Sigmoid colon (tissue), 7 donors: ENCODE data around the gene SCAMP2. TPM values are rescaled to one million over a fixed set of nuclear protein-coding genes. Genes with fewer than 3 reads are reported as not detected.

ENCODE experiments used
- DNase-seq: peaks from one replicate; pipeline ENCODE4 v3.0.0-alpha.2; 2019
- H3K27ac ChIP-seq, 4 donors: fragments of 200-600 bp; sonication (generic); one replicate each; pipeline ENCODE4 v1.5.1; 2016 to 2019; ENCODE audit warnings: mild to moderate bottlenecking in 1 of 4
- H3K27me3 ChIP-seq, 3 donors: fragments of 200-600 bp; sonication (generic); one replicate each; pipeline ENCODE4 v1.5.1; 2019; ENCODE audit warnings: mild to moderate bottlenecking in 1 of 3
- H3K36me3 ChIP-seq, 4 donors: fragments of 200-600 bp; sonication (generic); one replicate each; pipeline ENCODE4 v1.5.1; 2016 to 2019
- H3K4me1 ChIP-seq, 4 donors: fragments of 200-600 bp; sonication (generic); one replicate each; pipeline ENCODE4 v1.5.1; 2017 to 2019
- H3K4me3 ChIP-seq, 4 donors: fragments of 200-600 bp; sonication (generic); one replicate each; pipeline ENCODE4 v1.5.1; 2017 to 2019; ENCODE audit warnings: mild to moderate bottlenecking in 2 of 4, moderate library complexity in 1 of 4
- H3K9me3 ChIP-seq, 4 donors: fragments of 200-600 bp in 3 of 4; sonication (generic) in 3 of 4; one replicate each; pipeline versions ENCODE4 v1.5.1 to v1.6.1; 2013 to 2019
- CTCF ChIP-seq, 4 experiments: fragments of 450-650 bp in 3 of 4; fragments of 200-600 bp in 1 of 4; IDR thresholded peaks; one replicate each; pipeline ENCODE4 v1.5.1; 2016 to 2019; ENCODE audit warnings: antibody characterized with exemption in 4 of 4, mild to moderate bottlenecking in 3 of 4, moderate library complexity in 2 of 4
- EP300 ChIP-seq, 4 donors: sonication (generic); formaldehyde crosslinking; IDR thresholded peaks; one replicate each; pipeline ENCODE4 v1.6.1; 2017; ENCODE audit warnings: antibody characterized with exemption in 4 of 4
- POLR2A ChIP-seq, 2 donors: fragments of 450-650 bp; IDR thresholded peaks; one replicate each; pipeline ENCODE4 v1.6.1; 2016; ENCODE audit warnings: antibody characterized with exemption in 2 of 2, mild to moderate bottlenecking in 2 of 2, moderate library complexity in 2 of 2
- POLR2AphosphoS5 ChIP-seq, 4 donors: sonication (generic); formaldehyde crosslinking; IDR thresholded peaks; one replicate each; pipeline ENCODE4 v1.6.1; 2017; ENCODE audit warnings: antibody characterized with exemption in 4 of 4
- WGBS, 2 donors: extraction: QIAGEN DNeasy Blood & Tissue Kit; methylation state at CpG; one replicate each; pipeline ENCODE4 v1.1.7; 2013; 5-methylcytosine and 5-hydroxymethylcytosine counted together
- intact Hi-C: fragments of 100-400 bp; cut with DNase I; formaldehyde crosslinking; loops from one replicate; pipeline ENCODE4 v1.15.1; 2023
- polyA plus RNA-seq, 3 donors: library from polyadenylated mRNA; stranded (reverse); fragments of 200-250 nt; gene quantifications; one replicate each; pipeline ENCODE4 v1.2.3, GENCODE V29; 2013
- total RNA-seq, 4 donors: library from RNA; depleted of rRNA; stranded (reverse); fragments of >200 nt; gene quantifications; one replicate each; pipeline ENCODE4 v1.1.0, GENCODE V29; 2016
- donor health status: healthy with polysubstance abuse.
- donor health status: Bipolar disorder and iron deficiency.
- donor health status: healthy.

The SCAMP2 gene
- total and polyA plus RNA-seq, 7 donors = 27.8 to 131 (median 35.3) TPM

GRCh38 chr15:74839526-74840395 lies 33.4 kb downstream of the SCAMP2 start:
- intact Hi-C loops = loop anchor here (5.0 kb wide), 2 partner anchors 103 to 118 kb away; partner anchors contain the start of gene RPP25
- Histone ChIP-seq H3K9me3 (no peaks in the 10 kb centered on the region), H3K36me3 (peaks cover 0 to 45% (median 4%) of the 10 kb centered on the region in 4 donors), H3K27ac (no peak overlapping the region), H3K4me1 (peaks cover 0 to 28% (median 23%) of the 10 kb centered on the region in 4 donors), H3K4me3 (no peak overlapping the region), H3K27me3 (no peaks in the 10 kb centered on the region)
- TF ChIP-seq CTCF (IDR thresholded peaks at IDR 0.05) (no peak), EP300 (IDR thresholded peaks at IDR 0.05) (no peak), POLR2A (IDR thresholded peaks at IDR 0.05) (no peak), POLR2AphosphoS5 (IDR thresholded peaks at IDR 0.05) (no peak)
- DNase-seq = no peak
- 88 to 91% methylated on average over 31 of the region's 31 CpGs for WGBS, 2 donors

- Histone ChIP-seq H3K9me3 (no peaks in the 10 kb centered on the region), H3K36me3 (peaks cover 0 to 43% (median 2%) of the 10 kb centered on the region in 4 donors), H3K4me3 (no peak overlapping the region), H3K4me1 (peaks cover 0 to 25% (median 19%) of the 10 kb centered on the region in 4 donors), H3K27ac (no peak overlapping the region), H3K27me3 (no peaks in the 10 kb centered on the region)
- DNase-seq = no peak
- intact Hi-C loops = no loop called here
- WGBS, 2 donors = 91 to 92% methylated on average over 11 of the region's 11 CpGs
- TF ChIP-seq POLR2A (IDR thresholded peaks at IDR 0.05) (no peak), EP300 (IDR thresholded peaks at IDR 0.05) (no peak), POLR2AphosphoS5 (IDR thresholded peaks at IDR 0.05) (no peak), CTCF (IDR thresholded peaks at IDR 0.05) (no peak)
Measured at GRCh38 chr15:74838746-74839525, 34.2 kb downstream of the SCAMP2 start.

GRCh38 chr15:74838137-74838516 lies 35.0 kb downstream of the SCAMP2 start:
- no peak for DNase-seq
- H3K27me3 ChIP-seq = no peaks in the 10 kb centered on the region
- H3K36me3 ChIP-seq = peaks cover 0 to 43% (median 2%) of the 10 kb centered on the region in 4 donors
- peaks cover 0 to 18% (median 12%) of the 10 kb centered on the region in 4 donors for H3K4me1 ChIP-seq
- H3K9me3 ChIP-seq = no peaks in the 10 kb centered on the region
- 88 to 92% methylated on average over 10 of the region's 10 CpGs for WGBS, 2 donors
- TF ChIP-seq POLR2AphosphoS5 (IDR thresholded peaks at IDR 0.05) = no peak
- TF ChIP-seq CTCF (IDR thresholded peaks at IDR 0.05) = no peak
- TF ChIP-seq POLR2A (IDR thresholded peaks at IDR 0.05) = no peak
- TF ChIP-seq EP300 (IDR thresholded peaks at IDR 0.05) = no peak
- intact Hi-C loops = no loop called here
- no peak overlapping the region for H3K4me3 ChIP-seq
- no peak overlapping the region for H3K27ac ChIP-seq

- Histone ChIP-seq H3K36me3 (peaks cover 0 to 43% (median 2%) of the 10 kb centered on the region in 4 donors), H3K9me3 (no peaks in the 10 kb centered on the region), H3K4me1 (peaks cover 0 to 18% (median 11%) of the 10 kb centered on the region in 4 donors), H3K27ac (no peak overlapping the region), H3K4me3 (no peak overlapping the region), H3K27me3 (no peaks in the 10 kb centered on the region)
- DNase-seq = no peak
- WGBS, 2 donors = 85 to 93% methylated on average over 15 of the region's 15 CpGs
- intact Hi-C loops = no loop called here
- TF ChIP-seq CTCF (IDR thresholded peaks at IDR 0.05) = no peak
- no peak for TF ChIP-seq POLR2AphosphoS5 (IDR thresholded peaks at IDR 0.05)
- TF ChIP-seq EP300 (IDR thresholded peaks at IDR 0.05) = no peak
- TF ChIP-seq POLR2A (IDR thresholded peaks at IDR 0.05) = no peak
Measured at GRCh38 chr15:74837482-74838136, 35.6 kb downstream of the SCAMP2 start.
